ENCODE data around the gene KIAA0753. TPM values are rescaled to one million over a fixed set of nuclear protein-coding genes. Genes with fewer than 3 reads are reported as not detected.

Gene KIAA0753
- total and polyA plus RNA-seq, 2 of the 4 experiments (the other 2 are of a cell fraction): 10.2 to 17.6 TPM

DNA sequence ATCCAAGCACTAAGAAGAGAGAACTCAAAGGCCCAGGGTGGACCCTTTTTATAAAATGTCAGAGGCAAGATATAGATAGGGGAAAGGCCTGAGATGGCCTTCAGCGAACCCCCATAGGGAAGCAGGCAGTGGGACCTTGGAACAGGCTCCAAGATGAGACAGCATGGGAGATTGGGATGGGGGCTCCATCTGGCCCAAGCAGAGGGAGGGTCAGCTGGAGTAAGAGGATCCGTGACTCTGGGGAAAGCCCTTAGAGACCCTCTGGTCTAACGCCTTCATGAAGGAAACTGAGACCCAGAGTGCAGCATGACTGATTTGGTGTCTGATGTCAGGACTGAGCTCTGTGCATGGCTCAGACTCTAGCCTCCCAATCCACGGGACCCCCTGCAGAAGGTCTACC lies 41.8 kb upstream of the KIAA0753 start:
- no TSS peak for BruUV-seq (replicated peaks)
- Histone ChIP-seq H3K9ac (ENCODE audit: low read depth, low read length) (no peak overlapping the region), H4K5ac (ENCODE audit: low read depth, low read length) (no peak overlapping the region), H4K8ac (ENCODE audit: low read depth in 2 of 2, low read length in 2 of 2) (no peak overlapping the region), H2BK120ac (ENCODE audit: low read depth, low read length) (no peak overlapping the region), H2BK20ac (ENCODE audit: low read depth, low read length) (no peak overlapping the region), H4K20me1 (ENCODE audit: insufficient read depth, low read length) (no peaks in the 10 kb centered on the region), H3K23ac (ENCODE audit: low read depth, low read length) (no peak overlapping the region), H2AFZ (replicated peaks; ENCODE audit: low read length, poor library complexity) (no peak overlapping the region), H3K9me3 (ENCODE audit: control insufficient read depth, insufficient read depth, low read length) (no peaks in the 10 kb centered on the region), H3K4me2 (ENCODE audit: low read depth, low read length) (no peak overlapping the region), H3K36me3 (ENCODE audit: control insufficient read depth, insufficient read depth, low read length) (no peaks in the 10 kb centered on the region), H3K18ac (ENCODE audit: low read depth, low read length) (no peak overlapping the region), H3K4me3 (ENCODE audit: insufficient read depth, low read depth, low read length) (no peak overlapping the region), H2BK5ac (ENCODE audit: low read depth, low read length, poor library complexity, severe bottlenecking) (no peak overlapping the region), H3K79me1 (ENCODE audit: low read depth in 1 of 2, low read length in 2 of 2) (no peaks in the 10 kb centered on the region), H3K14ac (replicated peaks; ENCODE audit: low read depth, low read length) (no peak overlapping the region), H3K9me1 (ENCODE audit: insufficient read depth, low read length) (no peaks in the 10 kb centered on the region), H3K27me3 (ENCODE audit: control insufficient read depth, insufficient read depth, low read length) (peaks cover 15% of the 10 kb centered on the region), H2AK9ac (replicated peaks; ENCODE audit: low read depth, low read length, poor library complexity) (no peak overlapping the region), H2BK15ac (ENCODE audit: low read depth, low read length) (no peak overlapping the region), H3K4ac (ENCODE audit: low read depth, low read length) (no peak overlapping the region), H4K91ac (ENCODE audit: insufficient read depth, low read depth, low read length) (no peak overlapping the region), H3K4me1 (ENCODE audit: control insufficient read depth, insufficient read depth, low read length) (no peaks in the 10 kb centered on the region), H3K56ac (ENCODE audit: extremely low read depth, insufficient read depth, low read length) (no peak overlapping the region), H2AK5ac (ENCODE audit: low read depth, low read length) (no peak overlapping the region), H3K27ac (ENCODE audit: insufficient read depth, low read length) (no peak overlapping the region)
- WGBS, 2 experiments (ENCODE audit: extremely low coverage in 2 of 2, insufficient read length in 1 of 2): no CpG with 5 or more reads among the region's 4 CpGs
- no peak for ATAC-seq (ENCODE audit: low read depth)
- no peak for DNase-seq
- ChIA-PET POLR2A (ENCODE audit: unreplicated experiment) (no interaction called here), CTCF (no interaction called here)
- in situ Hi-C loops (cut with MboI; ENCODE audit: low sequenced_read_pairs) (no loop called here), intact Hi-C loops (cut with micrococcal nuclease) (no loop called here), dilution Hi-C loops (cut with HindIII; ENCODE audit: low sequenced_read_pairs, unreplicated experiment) (no loop called here)
- TF ChIP-seq MAFK (IDR thresholded peaks at IDR 0.05; ENCODE audit: low read depth, low read length): no peak
- no peak for TF ChIP-seq BHLHE40 (IDR thresholded peaks at IDR 0.05; ENCODE audit: low read depth, low read length)
- no peak for TF ChIP-seq MAZ (IDR thresholded peaks at IDR 0.05; ENCODE audit: borderline replicate concordance, low read depth, low read length)
- no peak for TF ChIP-seq MXI1 (IDR thresholded peaks at IDR 0.05; ENCODE audit: borderline replicate concordance, low read depth, low read length)
- no peak for TF ChIP-seq FOS (IDR thresholded peaks at IDR 0.05; ENCODE audit: low read depth, low read length)
- TF ChIP-seq, protein P1, sequence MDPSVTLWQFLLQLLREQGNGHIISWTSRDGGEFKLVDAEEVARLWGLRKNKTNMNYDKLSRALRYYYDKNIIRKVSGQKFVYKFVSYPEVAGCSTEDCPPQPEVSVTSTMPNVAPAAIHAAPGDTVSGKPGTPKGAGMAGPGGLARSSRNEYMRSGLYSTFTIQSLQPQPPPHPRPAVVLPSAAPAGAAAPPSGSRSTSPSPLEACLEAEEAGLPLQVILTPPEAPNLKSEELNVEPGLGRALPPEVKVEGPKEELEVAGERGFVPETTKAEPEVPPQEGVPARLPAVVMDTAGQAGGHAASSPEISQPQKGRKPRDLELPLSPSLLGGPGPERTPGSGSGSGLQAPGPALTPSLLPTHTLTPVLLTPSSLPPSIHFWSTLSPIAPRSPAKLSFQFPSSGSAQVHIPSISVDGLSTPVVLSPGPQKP (IDR thresholded peaks at IDR 0.05; ENCODE audit: borderline replicate concordance, low read depth, low read length): no peak
- no peak for TF ChIP-seq NFE2L2 (IDR thresholded peaks at IDR 0.05; ENCODE audit: low read depth, low read length)
